GM12801 (cell line): ENCODE measurements around the gene INSIG2.

ENCODE experiments used
- TF ChIP-seq, protein P1 (sequence below): IDR thresholded peaks from one replicate; pipeline ENCODE4 v1.5.1; 2011; ENCODE audit warnings: control low read depth; ENCODE audit not compliant: insufficient read length; ENCODE audit errors: extremely low read depth

INSIG2 gene

GRCh38 chr2:118048401-118048800, 39.9 kb upstream of the INSIG2 start:
- TF ChIP-seq, protein P1, sequence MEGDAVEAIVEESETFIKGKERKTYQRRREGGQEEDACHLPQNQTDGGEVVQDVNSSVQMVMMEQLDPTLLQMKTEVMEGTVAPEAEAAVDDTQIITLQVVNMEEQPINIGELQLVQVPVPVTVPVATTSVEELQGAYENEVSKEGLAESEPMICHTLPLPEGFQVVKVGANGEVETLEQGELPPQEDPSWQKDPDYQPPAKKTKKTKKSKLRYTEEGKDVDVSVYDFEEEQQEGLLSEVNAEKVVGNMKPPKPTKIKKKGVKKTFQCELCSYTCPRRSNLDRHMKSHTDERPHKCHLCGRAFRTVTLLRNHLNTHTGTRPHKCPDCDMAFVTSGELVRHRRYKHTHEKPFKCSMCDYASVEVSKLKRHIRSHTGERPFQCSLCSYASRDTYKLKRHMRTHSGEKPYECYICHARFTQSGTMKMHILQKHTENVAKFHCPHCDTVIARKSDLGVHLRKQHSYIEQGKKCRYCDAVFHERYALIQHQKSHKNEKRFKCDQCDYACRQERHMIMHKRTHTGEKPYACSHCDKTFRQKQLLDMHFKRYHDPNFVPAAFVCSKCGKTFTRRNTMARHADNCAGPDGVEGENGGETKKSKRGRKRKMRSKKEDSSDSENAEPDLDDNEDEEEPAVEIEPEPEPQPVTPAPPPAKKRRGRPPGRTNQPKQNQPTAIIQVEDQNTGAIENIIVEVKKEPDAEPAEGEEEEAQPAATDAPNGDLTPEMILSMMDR: no peak

- TF ChIP-seq, protein P1: no peak
Measured at GRCh38 chr2:118049140-118049815, 39.0 kb upstream of the INSIG2 start.

- TF ChIP-seq, protein P1: no peak
Measured at GRCh38 chr2:118049816-118050140, 38.5 kb upstream of the INSIG2 start.

- TF ChIP-seq, protein P1: no peak
Measured at GRCh38 chr2:118050386-118050785, 37.9 kb upstream of the INSIG2 start.

GRCh38 chr2:118050974-118051373, 37.3 kb upstream of the INSIG2 start:
- TF ChIP-seq, protein P1: no peak

DNA sequence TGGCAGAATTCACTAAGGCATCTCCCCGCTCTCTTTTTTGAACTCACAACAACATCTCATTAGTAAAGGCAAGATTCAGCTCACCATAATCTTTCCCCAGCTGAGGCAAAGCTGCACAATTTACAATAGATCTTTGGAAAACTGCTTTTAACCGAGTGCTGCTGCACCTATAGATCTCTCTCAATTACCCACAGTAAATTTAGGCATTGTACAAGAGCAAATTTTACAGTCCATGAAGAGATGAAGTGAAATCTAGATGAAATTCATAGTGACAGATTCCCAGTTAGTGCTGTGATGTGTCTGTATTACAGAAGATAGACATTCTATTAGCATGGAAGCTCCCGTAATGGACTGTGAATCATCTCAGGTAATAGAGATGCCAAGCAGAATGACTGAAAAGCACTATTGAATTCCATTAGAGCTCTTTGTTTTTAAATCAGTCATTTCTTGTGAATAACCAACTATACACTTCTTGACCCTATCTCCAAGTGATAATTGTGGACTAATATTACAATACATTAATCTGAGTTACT, 36.4 kb upstream of the INSIG2 start:
- TF ChIP-seq, protein P1: no peak

DNA sequence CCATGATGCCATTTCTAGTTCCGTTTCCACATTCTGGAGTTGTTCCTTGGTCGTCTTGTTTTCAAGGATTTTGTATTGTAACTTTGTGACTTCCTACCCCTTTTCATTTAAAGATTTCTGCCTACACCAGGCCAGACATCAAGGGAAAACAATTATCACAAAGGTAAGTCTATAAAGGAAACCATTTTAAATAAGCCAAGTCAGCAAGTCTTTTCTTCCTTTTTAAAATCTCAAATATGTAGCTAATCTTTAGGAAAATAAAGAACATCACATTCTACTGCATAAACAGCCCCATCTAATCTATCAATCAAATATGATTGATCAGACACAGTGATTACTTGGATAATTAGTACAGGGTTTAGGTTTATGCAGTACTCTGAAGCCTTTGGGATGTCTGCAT, 35.8 kb upstream of the INSIG2 start:
- TF ChIP-seq, protein P1: no peak
